GM21529 (cell line): ENCODE measurements around the gene POLR2M.

Source experiments
- ATAC-seq: cut with Tn5 transposase; IDR thresholded peaks from one replicate; pipeline ENCODE4 v1.9.1; 2021; ENCODE audit not compliant: unreplicated experiment

The POLR2M gene

DNA sequence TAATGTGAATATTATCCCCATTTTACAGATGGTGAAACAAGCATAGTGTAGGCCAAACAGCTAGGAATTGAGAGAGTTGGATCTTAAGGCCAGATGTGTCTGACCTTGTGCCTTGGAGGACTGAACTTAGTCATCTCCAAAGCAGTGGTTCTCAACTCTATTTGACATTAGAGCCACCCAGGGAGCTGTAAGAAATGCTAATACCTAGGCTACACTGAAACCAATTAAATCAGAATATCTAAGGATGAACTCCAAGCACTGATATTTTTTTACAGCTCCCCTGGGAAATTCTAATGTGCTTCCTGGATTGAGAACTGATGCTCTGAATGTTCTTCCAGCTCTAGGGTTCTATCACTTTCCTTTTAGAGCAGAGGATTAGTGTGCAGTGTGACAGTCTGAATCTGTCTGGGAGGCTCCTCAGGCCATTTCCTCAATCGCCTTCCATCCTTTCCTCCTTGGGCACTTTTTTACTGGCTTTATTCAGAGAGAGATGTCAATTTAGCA, 32.3 kb downstream of the POLR2M start:
- ATAC-seq, result no peak

- no peak for ATAC-seq
Measured at GRCh38 chr15:57740048-57740447, 33.5 kb downstream of the POLR2M start.

DNA sequence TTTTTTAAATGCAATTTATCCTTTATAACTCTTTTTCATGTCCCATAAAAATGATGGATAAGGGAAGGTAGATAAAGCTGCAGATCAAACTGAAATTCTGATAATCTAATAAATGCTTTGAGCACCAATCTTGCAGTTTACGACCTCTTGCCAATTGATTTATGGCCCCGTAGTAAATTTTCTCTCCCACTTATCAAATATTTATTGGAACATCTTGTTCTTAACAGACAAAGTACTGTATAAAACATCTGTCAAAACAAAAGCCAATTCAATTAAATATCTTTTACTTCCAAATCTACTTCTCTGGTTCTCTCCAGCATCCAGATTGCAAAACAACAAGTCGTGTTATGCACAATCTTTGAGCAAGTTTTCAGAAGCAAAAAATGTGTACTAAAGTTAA, 34.6 kb downstream of the POLR2M start:
- no peak for ATAC-seq

- ATAC-seq, result no peak
Measured at GRCh38 chr15:57743424-57743823, 36.9 kb downstream of the POLR2M start.

GRCh38 chr15:57746786-57747185, 40.3 kb downstream of the POLR2M start:
- no peak for ATAC-seq

DNA sequence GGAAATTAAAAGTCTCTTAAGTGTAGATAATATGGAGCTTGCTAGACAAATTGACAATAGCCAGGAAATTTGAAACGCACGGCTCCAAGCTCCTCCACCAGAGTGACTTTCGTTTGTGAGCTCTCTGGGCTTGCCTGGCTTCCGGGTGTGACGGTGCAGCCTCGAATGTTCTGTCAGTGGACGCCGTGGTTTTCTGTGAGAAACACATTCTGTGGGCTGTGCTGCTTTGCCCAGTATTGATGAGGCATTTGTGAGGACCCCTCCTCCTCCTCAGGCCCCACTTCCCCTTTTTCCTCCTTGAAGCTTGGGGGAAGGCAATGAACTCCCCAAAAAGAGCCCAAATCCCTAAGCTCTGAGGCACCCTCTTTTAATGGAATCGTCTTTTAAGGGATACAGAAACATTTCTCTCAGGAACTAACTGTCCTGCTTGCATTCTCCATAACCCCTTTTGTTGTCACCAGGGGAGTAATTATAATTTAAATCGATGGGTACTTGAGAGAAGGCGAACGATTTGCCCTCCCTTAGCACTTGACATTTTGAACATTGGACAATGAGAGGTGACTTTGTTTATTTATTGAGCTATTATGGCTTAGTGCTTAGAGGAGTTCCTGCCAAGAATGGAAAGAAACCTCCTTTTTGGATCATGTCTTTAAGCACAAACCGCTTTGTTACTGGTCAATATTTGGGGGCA, 40.8 kb downstream of the POLR2M start:
- ATAC-seq, result no peak

DNA sequence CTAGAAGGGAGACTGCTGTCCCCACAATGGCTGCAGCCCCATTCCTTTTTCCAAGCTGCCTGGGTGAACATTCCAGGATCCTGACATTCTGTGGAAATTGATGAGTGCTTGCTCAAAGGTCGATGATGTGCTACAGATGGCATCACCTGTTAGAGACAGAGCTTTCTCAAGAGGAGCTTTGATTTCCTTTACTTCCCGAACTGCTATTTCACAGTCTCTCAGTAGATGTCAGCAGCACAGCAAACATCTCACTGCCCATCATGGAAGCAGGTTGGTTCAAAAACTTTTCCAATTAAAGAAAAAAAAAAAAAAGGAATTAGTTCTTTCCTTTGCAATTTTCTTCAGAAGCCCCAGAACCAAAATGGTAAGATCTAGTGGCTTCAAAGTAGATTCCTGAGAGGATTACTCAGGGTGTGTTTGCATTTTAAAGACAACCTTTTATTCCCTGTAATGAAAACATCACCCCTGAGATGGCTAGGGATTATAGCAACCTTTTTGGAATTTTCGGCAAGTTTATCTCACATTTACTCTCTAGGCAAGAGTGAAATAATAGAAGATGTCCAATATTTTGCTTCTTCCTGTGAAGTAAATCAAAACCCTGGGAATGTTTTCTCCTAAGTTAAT, 44.8 kb downstream of the POLR2M start:
- ATAC-seq, result no peak

DNA sequence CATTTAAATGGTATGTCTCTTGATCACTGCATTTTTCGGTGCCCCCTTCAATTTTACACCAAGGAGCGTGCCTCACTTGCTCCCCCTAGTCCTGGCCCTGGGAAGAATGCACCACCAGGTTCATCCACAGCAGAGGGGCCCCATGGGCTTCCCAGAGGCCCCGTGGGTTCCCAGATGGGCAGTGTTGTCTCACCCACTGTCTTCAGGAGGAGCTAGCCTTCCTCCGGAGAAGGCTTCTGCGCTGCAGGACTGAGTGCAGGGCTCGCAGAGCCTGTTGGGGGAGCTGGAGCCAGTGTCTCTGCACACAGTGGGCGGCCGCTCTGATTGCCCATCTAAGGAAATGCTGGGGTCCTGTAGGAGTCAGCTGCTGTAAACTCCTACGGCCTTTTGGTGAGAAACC, 45.9 kb downstream of the POLR2M start:
- ATAC-seq, result no peak

DNA sequence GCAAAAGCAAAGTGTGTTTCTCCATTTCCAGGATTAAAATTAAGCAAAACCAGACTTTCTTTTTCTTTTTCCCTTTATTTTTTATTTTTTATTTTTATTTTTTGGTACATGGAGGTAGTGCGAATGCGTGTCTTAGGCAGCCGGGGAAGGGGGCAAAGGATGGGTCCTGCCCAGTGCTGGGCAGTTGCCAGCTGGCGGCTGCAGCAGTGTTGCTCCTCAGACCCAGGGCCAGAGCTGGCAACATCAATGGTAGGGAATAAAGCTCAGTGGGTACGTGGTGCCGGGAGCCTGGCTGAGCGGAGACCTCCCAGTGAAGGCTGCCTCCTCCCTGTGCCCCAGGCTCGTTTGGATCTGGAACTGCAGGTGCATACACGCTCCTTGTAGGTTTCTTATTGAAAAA, 46.3 kb downstream of the POLR2M start:
- ATAC-seq, result no peak

- no peak for ATAC-seq
Measured at GRCh38 chr15:57756466-57756865, 50.0 kb downstream of the POLR2M start.

DNA sequence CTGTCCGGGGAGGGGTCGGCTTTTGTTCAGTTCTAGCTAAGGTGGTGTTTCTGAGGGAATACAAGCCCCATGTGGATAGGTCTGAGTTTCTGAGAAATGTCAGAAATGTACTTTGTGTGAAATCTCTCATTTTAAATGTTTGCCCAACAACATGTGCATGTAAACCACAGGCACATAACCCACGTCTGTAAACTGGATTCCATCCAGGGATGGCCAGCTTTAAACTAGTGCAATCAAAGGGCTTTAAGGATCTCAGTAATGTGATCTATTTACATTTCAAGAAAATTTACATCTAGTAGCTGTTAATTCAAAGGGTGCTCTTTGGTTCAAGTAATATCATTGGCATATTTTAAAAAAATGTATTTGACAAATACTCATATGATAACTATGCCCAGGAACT, 52.0 kb downstream of the POLR2M start:
- no peak for ATAC-seq

- ATAC-seq, result no peak
Measured at GRCh38 chr15:57761562-57761961, 55.0 kb downstream of the POLR2M start.

DNA sequence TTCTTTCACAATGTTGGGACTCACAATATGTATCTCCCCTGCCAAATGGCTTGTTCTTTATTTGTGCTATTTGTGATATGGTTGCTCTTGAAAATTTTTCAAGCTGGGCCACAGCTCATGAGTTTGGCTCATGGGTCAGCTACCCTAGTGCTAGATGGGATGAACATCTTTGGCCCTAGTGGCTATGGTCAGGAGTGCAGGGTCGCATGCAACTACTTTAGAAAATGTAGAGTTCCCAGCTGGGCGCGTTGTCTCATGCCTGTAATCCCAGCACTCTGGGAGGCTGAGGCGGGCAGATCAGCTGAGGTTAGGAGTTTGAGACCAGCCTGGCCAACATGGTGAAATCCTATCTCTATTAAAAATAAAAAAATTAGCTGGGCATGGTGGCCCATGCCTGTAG, 55.8 kb downstream of the POLR2M start:
- no peak for ATAC-seq

GRCh38 chr15:57763176-57763964, 56.9 kb downstream of the POLR2M start:
- ATAC-seq, result no peak
